Activated CD4-positive, alpha-beta memory T cell treated with anti-CD3 and anti-CD28 coated beads for 36 hours (primary cell): ENCODE data around the gene CCR5AS.

Source experiments
- CTCF ChIA-PET: fragments of 350-600 bp; sonication (Branson Sonifier 250); formaldehyde crosslinking; loops from one replicate; lab custom pipeline; 2021; ENCODE audit warnings: antibody characterized with exemption, inconsistent platforms; lab: Charles Lee
- POLR2A ChIA-PET: fragments of 350-600 bp; sonication (Branson Sonifier 250); formaldehyde crosslinking; loops from one replicate; lab custom pipeline; 2021; ENCODE audit warnings: antibody characterized with exemption; lab: Charles Lee
- DNase-seq: peaks from one replicate; pipeline ENCODE4 v3.0.0-alpha.2; 2020
- H3K27ac Mint-ChIP-seq: one replicate; pipeline ENCODE4 v1.8.0; 2021; ENCODE audit warnings: mixed read lengths
- H3K27me3 Mint-ChIP-seq: one replicate; pipeline ENCODE4 v1.8.0; 2021; ENCODE audit warnings: mixed read lengths
- H3K36me3 Mint-ChIP-seq: one replicate; pipeline ENCODE4 v1.8.0; 2021; ENCODE audit warnings: mixed read lengths
- H3K4me1 Mint-ChIP-seq: one replicate; pipeline ENCODE4 v1.8.0; 2021; ENCODE audit warnings: low read depth, mixed read lengths
- H3K4me3 Mint-ChIP-seq: one replicate; pipeline ENCODE4 v1.8.0; 2021; ENCODE audit warnings: mild to moderate bottlenecking, mixed read lengths
- H3K9me3 Mint-ChIP-seq: one replicate; pipeline ENCODE4 v1.8.0; 2021; ENCODE audit warnings: mixed read lengths
- intact Hi-C: fragments of 100-400 bp; cut with micrococcal nuclease; formaldehyde crosslinking; loops from one replicate; pipeline ENCODE4 v1.15.1; 2023

Gene CCR5AS

GRCh38 chr3:46406788-46407611 is at the start of gene CCR5AS, which contains the start of gene CCRL2:
Gene CCR5AS, minus strand, starts transcription at chr3:46407066.
Gene CCRL2, plus strand, starts transcription at chr3:46407259. Its CDS starts 821 bp downstream, at chr3:46408080.
- Mint-ChIP-seq H3K27ac (peak within 1 kb of the TSS; percentile 64), H3K9me3 (peaks cover 4% of the 10 kb centered on the region), H3K27me3 (peaks cover 4% of the 10 kb centered on the region), H3K36me3 (no peaks in the 10 kb centered on the region), H3K4me3 (peak within 1 kb of the TSS; percentile 64), H3K4me1 (peaks cover 13% of the 10 kb centered on the region)
- POLR2A ChIA-PET: interaction anchor here (1.0 to 1.1 kb wide), 2 partner anchors 38 to 122 kb away, joined by 3 read pairs; no protein-coding TSS in a partner anchor
- intact Hi-C loops: no loop called here
- CTCF ChIA-PET: interaction anchor here (1.2 to 2.3 kb wide), 3 partner anchors 29 to 132 kb away, joined by 5 to 8 read pairs (median 5); no protein-coding TSS in a partner anchor
- peak; percentile 55 for DNase-seq

- no peaks in the 10 kb centered on the region for H3K9me3 Mint-ChIP-seq
- intact Hi-C loops: no loop called here
- H3K4me3 Mint-ChIP-seq: no peak overlapping the region
- no peaks in the 10 kb centered on the region for H3K36me3 Mint-ChIP-seq
- H3K4me1 Mint-ChIP-seq: no peaks in the 10 kb centered on the region
- ChIA-PET POLR2A (no interaction called here), CTCF (interaction anchor here (0.6 kb wide), 1 partner anchor 231 kb away, joined by 3 read pairs; no protein-coding TSS in a partner anchor)
- no peak overlapping the region for H3K27ac Mint-ChIP-seq
- H3K27me3 Mint-ChIP-seq: peaks cover 15% of the 10 kb centered on the region
- DNase-seq: no peak
Measured at GRCh38 chr3:46456118-46456517, 49.3 kb upstream of the CCR5AS start.

GRCh38 chr3:46455231-46456115 is 48.6 kb upstream of the CCR5AS start:
- intact Hi-C loops: no loop called here
- no peak overlapping the region for H3K27ac Mint-ChIP-seq
- no peaks in the 10 kb centered on the region for H3K36me3 Mint-ChIP-seq
- no peaks in the 10 kb centered on the region for H3K9me3 Mint-ChIP-seq
- no peak for DNase-seq
- no peak overlapping the region for H3K4me3 Mint-ChIP-seq
- no peaks in the 10 kb centered on the region for H3K4me1 Mint-ChIP-seq
- peaks cover 13% of the 10 kb centered on the region for H3K27me3 Mint-ChIP-seq
- CTCF ChIA-PET: interaction anchor here (0.7 kb wide), 1 partner anchor 248 kb away, joined by 3 read pairs; no protein-coding TSS in a partner anchor
- POLR2A ChIA-PET: no interaction called here

- Mint-ChIP-seq H3K36me3 (no peaks in the 10 kb centered on the region), H3K4me1 (no peaks in the 10 kb centered on the region), H3K27ac (no peak overlapping the region), H3K4me3 (no peak overlapping the region), H3K9me3 (no peaks in the 10 kb centered on the region), H3K27me3 (peaks cover 6% of the 10 kb centered on the region)
- ChIA-PET CTCF (interaction anchor here (0.7 kb wide), 1 partner anchor 248 kb away, joined by 3 read pairs; no protein-coding TSS in a partner anchor), POLR2A (no interaction called here)
- DNase-seq: no peak
- intact Hi-C loops: no loop called here
Measured at GRCh38 chr3:46454606-46455005, 47.7 kb upstream of the CCR5AS start.

- H3K9me3 Mint-ChIP-seq: no peaks in the 10 kb centered on the region
- POLR2A ChIA-PET: no interaction called here
Measured at GRCh38 chr3:46454209-46454595, 47.3 kb upstream of the CCR5AS start.

GRCh38 chr3:46453526-46454208 is 46.8 kb upstream of the CCR5AS start:
- CTCF ChIA-PET: no interaction called here
- POLR2A ChIA-PET: no interaction called here
- H3K27me3 Mint-ChIP-seq: peaks cover 3% of the 10 kb centered on the region
- no peak overlapping the region for H3K27ac Mint-ChIP-seq
- H3K36me3 Mint-ChIP-seq: no peaks in the 10 kb centered on the region
- H3K4me3 Mint-ChIP-seq: no peak overlapping the region
- no peaks in the 10 kb centered on the region for H3K9me3 Mint-ChIP-seq
- no peak for DNase-seq
- intact Hi-C loops: no loop called here
- H3K4me1 Mint-ChIP-seq: no peaks in the 10 kb centered on the region

More at GRCh38 chr3:46454209-46454595, 47.3 kb upstream of the CCR5AS start:
- no peak for DNase-seq
- Mint-ChIP-seq H3K36me3 (no peaks in the 10 kb centered on the region), H3K27ac (no peak overlapping the region), H3K27me3 (peaks cover 3% of the 10 kb centered on the region), H3K4me3 (no peak overlapping the region), H3K4me1 (no peaks in the 10 kb centered on the region)
- intact Hi-C loops: no loop called here
- CTCF ChIA-PET: no interaction called here

- no peaks in the 10 kb centered on the region for H3K36me3 Mint-ChIP-seq
- POLR2A ChIA-PET: no interaction called here
- no peak for DNase-seq
- intact Hi-C loops: no loop called here
- no peaks in the 10 kb centered on the region for H3K4me1 Mint-ChIP-seq
- H3K27ac Mint-ChIP-seq: no peak overlapping the region
- CTCF ChIA-PET: interaction anchor here (0.7 to 2.5 kb wide), 8 partner anchors 10 to 182 kb away, joined by 3 to 13 read pairs (median 4); no protein-coding TSS in a partner anchor
- no peaks in the 10 kb centered on the region for H3K9me3 Mint-ChIP-seq
- H3K27me3 Mint-ChIP-seq: peaks cover 3% of the 10 kb centered on the region
- no peak overlapping the region for H3K4me3 Mint-ChIP-seq
Measured at GRCh38 chr3:46449755-46450552, 43.1 kb upstream of the CCR5AS start.

- CTCF ChIA-PET: interaction anchor here (1.4 to 2.5 kb wide), 2 partner anchors 13 to 14 kb away, joined by 4 to 9 read pairs; no protein-coding TSS in a partner anchor
- H3K27ac Mint-ChIP-seq: no peak overlapping the region
- intact Hi-C loops: no loop called here
Measured at GRCh38 chr3:46448721-46449120, 41.9 kb upstream of the CCR5AS start.

GRCh38 chr3:46447228-46447985 is 40.5 kb upstream of the CCR5AS start:
- H3K27me3 Mint-ChIP-seq: peaks cover 3% of the 10 kb centered on the region
- intact Hi-C loops: no loop called here
- no peak for DNase-seq
- CTCF ChIA-PET: interaction anchor here (1.3 kb wide), 1 partner anchor 41 kb away, joined by 3 read pairs; no protein-coding TSS in a partner anchor
- POLR2A ChIA-PET: no interaction called here
- H3K4me3 Mint-ChIP-seq: no peak overlapping the region
- no peaks in the 10 kb centered on the region for H3K4me1 Mint-ChIP-seq
- no peaks in the 10 kb centered on the region for H3K9me3 Mint-ChIP-seq
- H3K36me3 Mint-ChIP-seq: no peaks in the 10 kb centered on the region
- no peak overlapping the region for H3K27ac Mint-ChIP-seq

More at GRCh38 chr3:46448721-46449120, 41.9 kb upstream of the CCR5AS start:
- Mint-ChIP-seq H3K9me3 (no peaks in the 10 kb centered on the region), H3K36me3 (no peaks in the 10 kb centered on the region), H3K4me1 (no peaks in the 10 kb centered on the region), H3K27me3 (peaks cover 3% of the 10 kb centered on the region), H3K4me3 (no peak overlapping the region)
- POLR2A ChIA-PET: no interaction called here
- DNase-seq: no peak
